ENCODE results near the gene MOCS1. TPM values are rescaled to one million over a fixed set of nuclear protein-coding genes. Genes with fewer than 3 reads are reported as not detected.
"Not testable (repeated sequence)": the region's sequence is repeated elsewhere in the genome, so short reads cannot be mapped to it uniquely, and the experiment has no call there.

MOCS1 gene
- total RNA-seq, 1 donor from 2014 or later = 18.4 TPM

DNA sequence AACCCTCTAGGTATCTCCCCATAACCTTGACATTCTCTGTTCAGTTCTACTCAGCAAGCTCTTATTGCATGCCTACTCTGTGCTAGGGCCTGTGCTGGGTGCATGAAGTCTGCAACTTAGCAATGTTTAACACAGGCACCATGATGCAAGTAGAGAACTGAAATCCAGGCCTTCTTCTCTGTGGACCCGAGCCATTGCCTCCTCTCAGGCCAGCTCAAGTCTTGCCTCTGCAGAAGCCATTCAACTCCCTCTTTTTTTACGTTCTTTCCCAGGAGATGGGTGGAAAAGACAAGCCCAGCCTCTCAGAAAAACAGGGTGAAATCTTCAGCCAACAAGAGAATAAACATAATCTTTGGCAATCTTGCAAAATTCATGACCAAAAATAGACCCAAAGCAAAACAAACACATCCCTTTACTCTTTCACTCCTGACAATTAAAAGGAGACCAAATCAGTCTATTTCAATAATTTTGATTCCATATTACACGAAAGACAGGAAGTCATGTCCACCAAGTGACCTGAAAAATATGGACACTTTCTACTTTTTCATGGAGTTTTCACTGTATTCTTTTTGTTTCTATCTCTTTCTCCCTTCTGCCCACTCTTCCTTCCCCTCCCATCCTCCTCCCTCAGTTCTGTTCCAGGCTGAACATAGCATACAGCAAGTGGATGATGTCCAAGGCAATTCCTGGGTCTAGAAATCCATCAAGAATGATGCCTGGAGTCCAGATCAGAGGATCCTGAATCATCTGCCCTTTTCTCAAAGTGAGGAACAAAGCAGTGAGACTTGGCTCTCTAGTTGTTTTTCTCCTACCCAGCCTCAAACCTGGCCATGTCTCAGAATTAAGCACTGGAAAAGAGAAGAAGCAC is 45.4 kb upstream of the MOCS1 start:
- peaks cover 8% of the 10 kb centered on the region for H3K27me3 Mint-ChIP-seq (ENCODE audit: low read depth)
- no peaks in the 10 kb centered on the region for H3K36me3 Mint-ChIP-seq (ENCODE audit: low read depth)
- no peak overlapping the region for H3K27ac Mint-ChIP-seq (ENCODE audit: unreplicated experiment)
- DNase-seq (ENCODE audit: low read depth, low spot score) = no peak
- H3K9me3 Mint-ChIP-seq = no peaks in the 10 kb centered on the region
- H3K4me3 Mint-ChIP-seq = no peak overlapping the region
- TF ChIP-seq, protein P1, sequence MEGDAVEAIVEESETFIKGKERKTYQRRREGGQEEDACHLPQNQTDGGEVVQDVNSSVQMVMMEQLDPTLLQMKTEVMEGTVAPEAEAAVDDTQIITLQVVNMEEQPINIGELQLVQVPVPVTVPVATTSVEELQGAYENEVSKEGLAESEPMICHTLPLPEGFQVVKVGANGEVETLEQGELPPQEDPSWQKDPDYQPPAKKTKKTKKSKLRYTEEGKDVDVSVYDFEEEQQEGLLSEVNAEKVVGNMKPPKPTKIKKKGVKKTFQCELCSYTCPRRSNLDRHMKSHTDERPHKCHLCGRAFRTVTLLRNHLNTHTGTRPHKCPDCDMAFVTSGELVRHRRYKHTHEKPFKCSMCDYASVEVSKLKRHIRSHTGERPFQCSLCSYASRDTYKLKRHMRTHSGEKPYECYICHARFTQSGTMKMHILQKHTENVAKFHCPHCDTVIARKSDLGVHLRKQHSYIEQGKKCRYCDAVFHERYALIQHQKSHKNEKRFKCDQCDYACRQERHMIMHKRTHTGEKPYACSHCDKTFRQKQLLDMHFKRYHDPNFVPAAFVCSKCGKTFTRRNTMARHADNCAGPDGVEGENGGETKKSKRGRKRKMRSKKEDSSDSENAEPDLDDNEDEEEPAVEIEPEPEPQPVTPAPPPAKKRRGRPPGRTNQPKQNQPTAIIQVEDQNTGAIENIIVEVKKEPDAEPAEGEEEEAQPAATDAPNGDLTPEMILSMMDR (conservative IDR thresholded peaks at IDR 0.05) = no peak
- H3K4me1 Mint-ChIP-seq = peaks cover 3% of the 10 kb centered on the region

DNA sequence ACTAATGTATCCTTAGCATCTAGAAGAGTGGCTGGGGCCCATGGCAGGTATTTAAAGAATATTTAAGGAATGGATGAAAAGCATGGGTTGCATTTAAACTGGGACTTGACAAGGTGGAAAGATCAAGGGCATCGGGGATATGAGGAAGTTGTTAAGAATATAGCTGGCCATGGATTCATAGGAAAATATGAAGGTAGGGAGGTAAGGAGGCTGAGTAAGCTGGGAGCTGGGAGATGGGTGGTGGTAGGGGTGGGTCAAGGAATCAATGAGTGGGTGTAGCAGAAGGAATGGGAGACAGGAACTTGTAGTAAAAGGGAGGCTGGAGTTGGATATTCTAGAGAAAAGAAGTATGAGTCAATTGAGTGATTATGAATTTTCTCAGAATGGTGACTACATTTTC is 44.0 kb upstream of the MOCS1 start:
- peaks cover 14% of the 10 kb centered on the region for H3K27me3 Mint-ChIP-seq (ENCODE audit: low read depth)
- no peaks in the 10 kb centered on the region for H3K36me3 Mint-ChIP-seq (ENCODE audit: low read depth)
- no peak overlapping the region for H3K27ac Mint-ChIP-seq (ENCODE audit: unreplicated experiment)

DNA sequence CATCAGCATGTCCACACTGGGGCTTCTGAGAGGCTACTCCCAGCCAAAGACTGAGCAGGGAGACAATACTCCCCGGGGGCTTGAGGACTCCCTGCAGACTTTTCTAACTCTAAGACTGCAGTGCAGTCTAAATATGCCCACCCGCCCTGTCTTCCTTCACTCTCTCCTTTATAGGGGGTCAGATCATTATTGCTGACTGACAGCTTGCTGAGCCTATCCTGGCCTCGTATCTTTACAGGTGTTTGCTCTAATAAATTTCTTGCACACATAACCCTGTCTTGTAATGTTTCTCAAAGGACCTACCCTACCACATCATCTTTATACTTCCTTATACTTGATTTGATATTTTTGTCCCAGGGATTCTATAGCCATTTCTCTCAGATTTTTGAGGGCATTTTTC is 39.4 kb upstream of the MOCS1 start:
- no peaks in the 10 kb centered on the region for H3K4me1 Mint-ChIP-seq
- H3K36me3 Mint-ChIP-seq (ENCODE audit: low read depth) = no peaks in the 10 kb centered on the region
- no peak overlapping the region for H3K27ac Mint-ChIP-seq (ENCODE audit: unreplicated experiment)
- DNase-seq (ENCODE audit: low read depth, low spot score) = no peak
- H3K9me3 Mint-ChIP-seq = no peaks in the 10 kb centered on the region
- no peak overlapping the region for H3K4me3 Mint-ChIP-seq
- TF ChIP-seq, protein P1 (conservative IDR thresholded peaks at IDR 0.05) = no peak
- H3K27me3 Mint-ChIP-seq (ENCODE audit: low read depth) = peaks cover 34% of the 10 kb centered on the region

More for the DNA sequence above, 44.0 kb upstream of the MOCS1 start:
- H3K4me3 Mint-ChIP-seq = no peak overlapping the region
- TF ChIP-seq, protein P1 (conservative IDR thresholded peaks at IDR 0.05) = no peak
- peaks cover 3% of the 10 kb centered on the region for H3K4me1 Mint-ChIP-seq
- no peak for DNase-seq (ENCODE audit: low read depth, low spot score)
- no peaks in the 10 kb centered on the region for H3K9me3 Mint-ChIP-seq

DNA sequence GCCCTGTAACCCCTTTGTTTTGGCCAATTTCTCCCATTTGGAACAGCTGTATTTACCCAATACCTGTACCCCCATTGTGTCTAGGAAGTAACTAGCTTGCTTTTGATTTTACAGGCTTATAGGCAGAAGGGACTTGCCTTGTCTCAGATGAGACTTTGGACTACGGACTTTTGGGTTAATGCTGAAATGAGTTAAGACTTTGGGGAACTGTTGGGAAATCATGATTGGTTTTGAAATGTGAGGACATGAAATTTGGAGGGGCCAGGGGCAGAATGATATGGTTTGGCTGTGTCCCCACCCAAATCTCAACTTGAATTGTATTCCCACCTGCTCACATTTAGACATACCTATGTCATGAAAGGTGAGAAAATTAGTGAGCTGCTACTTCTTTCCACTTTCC is 38.5 kb upstream of the MOCS1 start:
- not testable (repeated sequence) for H3K9me3 Mint-ChIP-seq; H3K4me3 Mint-ChIP-seq; H3K36me3 Mint-ChIP-seq (ENCODE audit: low read depth); H3K4me1 Mint-ChIP-seq; H3K27ac Mint-ChIP-seq (ENCODE audit: unreplicated experiment); DNase-seq (ENCODE audit: low read depth, low spot score)
- H3K27me3 Mint-ChIP-seq (ENCODE audit: low read depth) = peaks cover 38% of the 10 kb centered on the region

DNA sequence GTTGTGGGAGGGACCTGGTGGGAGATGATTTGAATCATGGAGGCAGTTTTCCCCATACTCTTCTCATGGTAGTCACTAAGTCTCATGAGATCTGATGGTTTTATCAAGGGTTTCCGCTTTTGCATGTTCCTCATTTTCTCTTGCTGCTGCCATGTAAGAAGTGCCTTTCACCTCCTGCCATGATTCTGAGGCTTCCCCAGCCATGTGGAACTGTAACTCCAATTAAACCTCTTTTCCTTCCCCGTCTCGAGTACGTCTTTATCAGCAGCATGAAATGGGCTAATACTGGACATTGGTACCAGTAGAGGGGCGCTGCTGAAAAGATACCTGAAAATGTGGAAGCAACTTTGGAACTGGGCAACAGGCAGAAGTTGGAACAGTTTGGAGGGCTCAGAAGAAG is 36.9 kb upstream of the MOCS1 start:
- H3K4me1 Mint-ChIP-seq; H3K27ac Mint-ChIP-seq (ENCODE audit: unreplicated experiment); H3K9me3 Mint-ChIP-seq; H3K4me3 Mint-ChIP-seq; H3K36me3 Mint-ChIP-seq (ENCODE audit: low read depth); DNase-seq (ENCODE audit: low read depth, low spot score): not testable (repeated sequence)
- H3K27me3 Mint-ChIP-seq (ENCODE audit: low read depth) = peaks cover 39% of the 10 kb centered on the region

- TF ChIP-seq, protein P1 (conservative IDR thresholded peaks at IDR 0.05) = no peak
- no peaks in the 10 kb centered on the region for H3K9me3 Mint-ChIP-seq
- peaks cover 30% of the 10 kb centered on the region for H3K27me3 Mint-ChIP-seq (ENCODE audit: low read depth)
- H3K27ac Mint-ChIP-seq (ENCODE audit: unreplicated experiment) = no peak overlapping the region
- no peaks in the 10 kb centered on the region for H3K36me3 Mint-ChIP-seq (ENCODE audit: low read depth)
- DNase-seq (ENCODE audit: low read depth, low spot score) = no peak
- no peak overlapping the region for H3K4me3 Mint-ChIP-seq
- no peaks in the 10 kb centered on the region for H3K4me1 Mint-ChIP-seq
Observed at GRCh38 chr6:39965751-39966150, 31.5 kb upstream of the MOCS1 start.
